Retina (tissue), 1 donor: Measurements from ENCODE around the gene ATG4D.
A peak's percentile ranks its signal among the peaks of the same experiment; 100 is the strongest.

Source experiments
- DNase-seq: peaks from one replicate; pipeline ENCODE4 v3.0.0-alpha.2; 2016

The ATG4D gene

GRCh38 chr19:10582091-10582490 lies 38.4 kb downstream of the ATG4D start:
- DNase-seq = no peak

- DNase-seq = no peak
These were observed 39.5 kb downstream of the ATG4D start for GRCh38 chr19:10583036-10583776.

GRCh38 chr19:10586396-10586795 lies 42.7 kb downstream of the ATG4D start:
- DNase-seq = no peak

DNA sequence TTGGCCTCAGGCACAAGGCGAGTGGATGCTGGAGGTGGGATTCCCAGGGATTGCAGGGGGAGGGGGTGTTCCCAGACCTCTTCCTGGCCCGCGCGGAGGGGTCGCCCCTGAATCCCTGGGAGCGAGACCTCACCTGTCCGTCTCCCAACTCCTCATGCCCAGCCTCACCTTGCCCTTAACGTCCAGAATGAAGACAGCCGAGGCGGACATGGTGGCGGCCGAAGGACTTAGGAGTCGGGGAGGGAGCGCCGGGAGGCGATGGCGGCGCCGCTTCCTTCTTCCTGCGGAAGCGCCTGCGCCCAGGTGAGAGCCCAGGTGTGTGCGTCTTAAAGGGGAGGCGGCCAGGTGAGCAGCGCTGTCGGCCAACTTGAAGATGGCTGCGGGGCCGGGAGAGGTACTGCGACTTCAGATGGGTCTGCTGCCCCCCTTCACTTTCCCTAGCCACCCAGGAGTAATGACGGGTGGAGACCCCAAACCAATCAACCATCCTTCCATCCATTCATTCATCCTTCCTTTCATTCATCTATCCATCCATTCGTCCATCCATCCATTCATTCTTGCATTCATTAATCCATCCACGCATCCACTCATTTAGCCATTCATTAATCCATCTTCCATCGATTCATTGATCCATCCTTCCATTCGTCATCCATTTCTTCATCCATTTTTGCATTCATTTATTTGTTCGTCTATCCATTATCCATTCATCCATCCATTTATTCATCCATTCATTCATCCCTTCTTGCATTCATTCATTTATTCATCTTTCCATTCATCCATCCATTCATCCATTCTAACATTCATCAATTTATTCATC lies 43.5 kb downstream of the ATG4D start, which contains the start of gene AP1M2:
AP1M2 (minus strand) TSS at position 291 of the 817 bp plus-strand sequence; CDS start at position 210, 81 bp downstream.
- DNase-seq = no peak

GRCh38 chr19:10587839-10588150 lies 44.1 kb downstream of the ATG4D start:
- DNase-seq = no peak

GRCh38 chr19:10593148-10593547 lies 49.4 kb downstream of the ATG4D start:
- no peak for DNase-seq

GRCh38 chr19:10593820-10594637 lies 50.3 kb downstream of the ATG4D start:
- DNase-seq = no peak

DNA sequence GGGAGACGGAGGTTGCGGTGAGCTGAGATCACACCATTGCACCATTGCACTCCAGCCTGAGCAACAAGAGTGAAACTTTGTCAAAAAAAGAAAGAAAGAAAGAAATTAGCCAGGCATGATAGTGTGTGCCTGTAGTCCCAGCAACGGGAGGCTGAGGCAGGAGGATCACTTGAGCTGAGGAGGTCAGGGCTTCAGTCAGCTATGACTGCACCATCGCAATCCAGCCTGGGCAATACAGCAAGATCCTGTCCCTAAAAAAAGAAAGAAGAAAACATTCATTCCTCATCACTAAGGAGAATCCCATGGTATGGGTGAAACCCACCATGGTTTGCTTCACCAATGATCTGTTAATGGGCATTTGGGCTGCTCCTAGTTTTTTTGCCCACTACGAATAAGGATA lies 56.4 kb downstream of the ATG4D start:
- DNase-seq = no peak

DNA sequence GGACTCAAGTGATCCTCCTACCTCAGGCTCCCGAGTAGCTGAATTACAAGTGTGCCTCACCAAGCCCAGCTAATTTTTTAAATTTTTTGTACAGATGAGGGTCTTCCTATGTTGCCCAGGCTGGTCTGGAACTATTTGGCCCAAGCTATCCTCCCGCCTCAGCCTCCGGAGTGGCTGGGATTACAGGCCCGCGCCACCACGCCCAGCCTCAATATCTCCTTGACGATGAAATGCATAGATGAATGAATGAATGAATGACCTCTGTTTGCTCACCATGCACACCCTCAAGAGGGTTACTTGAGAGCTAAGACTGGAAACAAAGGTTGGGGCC lies 58.3 kb downstream of the ATG4D start:
- DNase-seq = no peak

- peak; percentile 89 for DNase-seq
These were observed 58.8 kb downstream of the ATG4D start for GRCh38 chr19:10602330-10603083.
